Retina (tissue), 1 donor: ENCODE measurements around the gene EXOC3L1.

ENCODE experiments used
- DNase-seq: peaks from one replicate; pipeline ENCODE4 v3.0.0-alpha.2; 2016

The EXOC3L1 gene, protein sequence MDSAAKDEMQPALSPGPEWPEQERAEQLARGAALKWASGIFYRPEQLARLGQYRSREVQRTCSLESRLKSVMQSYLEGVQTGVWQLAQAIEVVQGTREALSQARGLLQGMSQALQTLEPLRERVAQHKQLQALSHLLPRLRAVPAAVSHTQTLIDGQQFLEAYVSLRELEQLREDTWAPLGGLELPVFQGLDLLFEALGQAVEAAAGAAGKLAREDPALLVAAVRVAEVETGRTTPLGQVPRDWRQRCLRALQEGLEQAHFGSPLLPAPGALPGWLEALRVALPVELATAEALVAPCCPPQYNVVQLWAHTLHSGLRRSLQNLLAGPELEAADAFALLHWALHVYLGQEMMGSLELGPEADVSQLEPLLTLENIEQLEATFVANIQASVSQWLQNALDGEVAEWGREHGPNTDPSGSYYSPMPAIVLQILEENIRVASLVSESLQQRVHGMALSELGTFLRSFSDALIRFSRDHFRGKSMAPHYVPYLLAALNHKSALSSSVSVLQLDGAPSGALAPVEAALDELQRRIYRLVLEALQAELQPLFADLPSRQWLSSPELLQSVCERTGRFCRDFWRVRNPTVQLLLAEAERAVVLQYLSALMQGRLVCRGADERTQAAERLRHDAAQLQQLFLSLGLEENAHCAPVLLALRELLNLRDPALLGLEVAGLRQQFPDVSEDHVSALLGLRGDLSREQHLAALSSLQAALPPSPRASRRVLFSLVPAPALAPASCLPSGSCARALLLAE

DNA sequence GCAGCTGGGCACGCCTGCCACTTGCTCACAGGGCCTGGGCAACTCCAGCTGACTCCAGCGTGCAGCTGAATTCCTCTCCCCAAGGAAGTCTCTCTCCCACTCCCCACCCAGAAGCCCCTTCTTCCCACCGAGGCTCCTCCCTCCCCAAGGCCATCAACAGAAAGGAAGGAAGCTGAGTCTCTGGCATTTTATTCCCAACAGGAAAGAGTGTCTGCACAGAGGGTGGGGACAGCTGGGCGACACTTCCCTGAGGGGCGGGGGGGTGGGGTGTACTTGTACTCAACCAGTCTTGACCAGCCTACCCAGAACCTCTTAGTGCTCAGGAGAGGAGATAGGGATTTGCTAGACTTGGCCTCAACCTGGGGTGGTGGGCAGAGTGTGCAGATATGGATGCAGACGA lies at the start of gene EXOC3L1:
Gene EXOC3L1, minus strand, starts transcription at position 96 of the 400 bp plus-strand sequence. CDS start 460 bp downstream, outside the sequence.
- DNase-seq = no peak

DNA sequence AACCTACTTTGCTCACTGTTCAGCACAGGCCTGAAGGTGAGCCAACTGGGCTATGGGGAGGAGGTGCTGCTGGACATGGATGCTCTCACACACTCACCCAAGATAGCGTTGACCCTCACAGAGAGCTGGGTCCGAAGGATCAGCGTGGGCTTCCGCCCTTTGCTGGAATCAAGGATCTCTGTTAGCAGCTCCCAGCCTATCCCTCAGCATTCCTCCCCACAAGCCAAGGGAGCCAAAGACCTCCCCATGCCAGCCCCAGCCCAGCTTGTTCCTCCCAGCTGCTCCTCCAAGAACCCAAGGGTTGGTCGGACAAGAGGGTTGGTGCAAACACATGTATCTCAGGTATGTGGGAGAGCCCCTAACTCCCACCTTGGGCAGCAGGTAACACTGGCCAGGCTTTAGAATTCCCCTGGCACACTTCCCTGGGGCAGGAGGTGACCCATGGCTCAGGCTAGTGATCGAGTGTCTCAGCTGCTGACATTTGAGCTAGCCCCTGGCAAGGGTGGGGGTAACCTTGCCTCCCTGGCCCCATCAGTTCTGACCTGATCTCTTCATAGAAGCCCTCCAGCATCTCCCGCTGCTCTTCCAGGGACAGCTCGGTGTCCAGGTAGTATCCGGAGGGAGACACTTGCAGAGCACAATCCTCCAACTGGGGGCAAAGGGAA lies 49.0 kb upstream of the EXOC3L1 start:
- no peak for DNase-seq

DNA sequence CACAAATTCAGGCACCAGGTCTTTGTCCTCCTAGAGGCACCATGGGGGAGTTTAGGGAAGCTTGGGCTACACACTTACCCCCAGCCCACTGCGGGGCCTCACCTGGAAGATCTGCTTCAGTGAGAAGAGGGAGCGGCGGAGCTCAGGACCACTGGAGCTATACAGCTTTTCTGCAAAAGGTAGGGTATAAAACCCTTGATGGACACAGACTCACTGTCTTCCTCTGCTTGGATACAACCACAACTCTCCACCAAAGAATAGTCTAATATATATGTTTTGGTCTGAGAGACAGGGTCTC lies 48.3 kb upstream of the EXOC3L1 start:
- no peak for DNase-seq

DNA sequence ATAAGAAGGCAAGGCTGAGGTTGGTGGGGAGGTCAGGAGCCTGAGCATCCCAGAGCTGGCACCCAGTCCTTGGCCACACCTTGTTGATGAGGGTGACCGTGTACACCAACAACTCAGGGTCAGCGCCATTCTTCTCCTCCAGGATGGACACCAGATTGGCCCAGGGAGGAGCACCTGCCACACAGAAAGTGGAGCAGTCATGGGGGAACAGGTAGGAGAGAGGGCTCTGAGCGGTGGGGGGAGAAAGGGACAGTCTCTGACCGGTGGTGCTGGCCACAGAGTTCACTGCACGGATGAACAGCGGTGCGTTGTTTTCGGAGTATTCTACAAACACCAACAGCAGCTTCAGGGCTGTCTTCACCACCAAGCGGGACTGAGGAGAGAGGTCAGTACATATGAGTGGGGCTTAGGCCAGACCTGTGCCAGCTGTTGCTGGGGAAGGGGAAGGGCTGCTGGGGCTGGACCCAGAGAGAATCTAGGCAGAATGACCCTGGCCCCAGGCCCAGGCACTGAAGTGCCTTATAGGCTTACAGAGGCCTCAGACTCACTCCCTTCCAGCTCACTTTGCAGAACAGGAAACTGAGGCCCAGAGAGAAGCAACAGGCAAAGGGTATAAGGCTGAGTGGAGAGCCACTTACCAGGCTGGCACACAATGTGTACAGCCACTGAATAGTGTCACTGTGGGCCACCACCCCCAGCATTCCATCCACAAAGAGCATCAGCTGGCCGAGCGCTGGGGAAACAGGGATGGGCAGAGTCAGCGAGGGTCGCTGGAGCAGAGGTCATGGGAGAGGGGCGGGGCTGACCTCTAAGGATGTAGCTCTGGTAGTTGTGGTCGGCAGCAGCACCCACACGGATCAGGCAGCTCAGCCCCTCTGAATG lies 47.7 kb upstream of the EXOC3L1 start:
- no peak for DNase-seq

DNA sequence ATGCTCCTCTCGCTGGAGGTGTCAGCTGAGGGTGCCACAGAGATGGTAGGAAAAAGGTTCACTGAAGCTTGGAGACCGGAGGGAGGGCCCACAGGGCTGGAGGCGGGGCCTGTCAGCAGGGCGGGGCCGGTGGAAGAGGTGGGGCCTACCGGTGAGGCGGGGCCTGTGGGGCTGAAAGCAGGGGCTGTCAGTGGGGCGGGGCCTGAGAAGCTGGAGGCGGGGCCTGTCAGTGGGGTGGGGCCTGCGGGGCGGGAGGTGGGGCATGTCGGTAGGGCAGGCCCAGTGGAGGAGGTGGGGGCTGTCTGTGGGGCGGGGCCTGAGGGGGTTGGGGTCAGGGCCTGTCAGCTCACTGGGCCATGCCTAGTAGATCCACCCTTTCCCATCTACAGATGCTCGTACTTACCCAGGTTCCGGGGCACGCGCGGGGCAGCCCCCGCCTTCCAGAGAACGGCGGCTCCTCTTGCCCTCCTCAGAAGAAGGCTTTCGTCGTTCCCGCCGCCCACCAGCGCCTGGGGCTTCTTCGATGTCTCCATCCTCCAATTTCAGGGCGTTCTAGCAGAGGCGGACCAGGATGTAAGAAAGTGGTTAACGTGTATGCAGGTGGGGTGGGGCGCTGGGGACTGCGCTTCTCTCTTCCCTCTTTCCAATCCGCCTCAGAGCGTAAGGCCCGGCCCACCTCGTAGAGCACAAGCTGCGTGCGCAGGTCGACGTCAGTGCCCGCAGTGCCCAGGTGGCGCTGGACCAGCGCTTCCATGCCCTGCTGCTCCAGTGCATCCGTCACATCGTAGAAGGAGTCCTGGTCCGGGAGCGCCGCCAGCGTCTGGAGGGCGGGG lies 46.8 kb upstream of the EXOC3L1 start:
- DNase-seq = no peak

DNA sequence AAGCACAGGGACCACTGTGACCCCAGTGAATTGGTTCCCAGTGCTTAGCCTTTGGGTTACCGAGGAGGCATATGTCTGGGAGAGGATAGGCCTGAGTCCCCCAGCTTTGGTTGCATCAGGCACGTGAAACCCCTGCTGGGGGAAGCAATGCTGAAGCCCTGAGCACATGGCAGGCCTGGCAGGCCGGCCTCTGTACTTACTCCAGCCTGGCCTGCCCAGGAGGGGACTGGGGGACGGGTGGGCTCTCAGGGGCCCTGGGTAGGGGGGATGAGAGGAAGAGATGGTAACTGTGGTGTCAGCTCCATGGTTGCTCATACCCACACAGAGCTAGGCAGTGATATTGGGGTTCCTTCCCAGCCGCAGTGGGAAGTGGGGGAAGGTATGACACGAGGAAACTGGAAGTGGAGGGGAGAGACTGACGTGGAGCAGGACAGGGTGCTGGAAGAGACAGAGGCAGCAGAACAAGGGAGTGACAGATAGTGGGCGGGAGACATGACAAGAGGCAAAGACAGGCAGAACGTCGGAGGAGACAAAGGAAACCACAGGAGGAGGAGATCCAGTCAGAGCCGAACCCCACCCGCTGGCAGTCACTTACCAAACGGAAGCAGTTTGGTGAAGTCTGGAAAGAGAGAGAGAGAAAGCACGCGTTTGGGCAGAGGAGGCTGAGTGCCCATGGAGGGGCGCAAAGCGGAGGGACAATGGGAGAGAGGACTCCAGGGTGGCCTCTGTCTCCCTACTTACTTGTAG lies 46.1 kb upstream of the EXOC3L1 start:
- no peak for DNase-seq

DNA sequence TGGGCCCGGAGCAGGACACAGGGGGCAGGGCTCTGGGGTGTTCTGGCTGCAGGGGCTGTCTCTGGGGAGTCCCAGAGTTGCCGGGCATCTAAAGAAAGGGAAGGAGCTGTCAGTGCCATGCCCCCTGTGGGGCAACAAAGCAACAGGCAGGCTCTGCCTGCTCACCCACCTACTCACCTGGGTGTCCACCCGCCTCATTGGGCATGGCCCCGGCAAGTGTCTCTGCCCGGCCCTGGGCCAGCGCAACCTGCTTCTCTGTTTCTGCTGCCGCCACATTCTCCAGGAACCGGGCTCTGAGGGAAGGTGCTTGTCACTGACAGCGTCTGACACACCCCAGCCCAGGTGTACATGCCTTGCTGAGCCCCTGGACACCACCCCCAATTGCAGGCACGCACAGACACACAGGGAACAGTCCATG lies 44.3 kb upstream of the EXOC3L1 start:
- no peak for DNase-seq

DNA sequence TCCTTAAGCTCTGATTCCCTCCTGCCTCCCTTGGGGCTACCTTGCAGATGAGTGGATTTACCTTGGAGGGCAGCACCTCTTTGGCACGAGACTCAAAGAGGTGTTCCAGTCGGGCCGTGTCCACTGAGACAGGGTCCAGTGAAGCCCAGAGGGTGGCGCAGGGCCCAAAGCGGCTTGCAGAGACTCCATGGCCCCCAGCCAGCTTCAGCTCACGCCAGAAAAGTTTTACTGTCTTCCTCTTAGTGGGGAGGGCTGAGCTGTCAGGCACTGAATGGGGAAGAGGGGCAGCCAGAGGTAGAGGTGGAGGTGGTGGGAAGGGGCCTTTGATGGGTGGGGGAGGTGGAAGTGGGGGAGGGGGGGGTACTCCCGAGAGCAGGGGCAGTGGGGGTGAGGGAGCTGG lies 43.7 kb upstream of the EXOC3L1 start:
- DNase-seq = no peak

DNA sequence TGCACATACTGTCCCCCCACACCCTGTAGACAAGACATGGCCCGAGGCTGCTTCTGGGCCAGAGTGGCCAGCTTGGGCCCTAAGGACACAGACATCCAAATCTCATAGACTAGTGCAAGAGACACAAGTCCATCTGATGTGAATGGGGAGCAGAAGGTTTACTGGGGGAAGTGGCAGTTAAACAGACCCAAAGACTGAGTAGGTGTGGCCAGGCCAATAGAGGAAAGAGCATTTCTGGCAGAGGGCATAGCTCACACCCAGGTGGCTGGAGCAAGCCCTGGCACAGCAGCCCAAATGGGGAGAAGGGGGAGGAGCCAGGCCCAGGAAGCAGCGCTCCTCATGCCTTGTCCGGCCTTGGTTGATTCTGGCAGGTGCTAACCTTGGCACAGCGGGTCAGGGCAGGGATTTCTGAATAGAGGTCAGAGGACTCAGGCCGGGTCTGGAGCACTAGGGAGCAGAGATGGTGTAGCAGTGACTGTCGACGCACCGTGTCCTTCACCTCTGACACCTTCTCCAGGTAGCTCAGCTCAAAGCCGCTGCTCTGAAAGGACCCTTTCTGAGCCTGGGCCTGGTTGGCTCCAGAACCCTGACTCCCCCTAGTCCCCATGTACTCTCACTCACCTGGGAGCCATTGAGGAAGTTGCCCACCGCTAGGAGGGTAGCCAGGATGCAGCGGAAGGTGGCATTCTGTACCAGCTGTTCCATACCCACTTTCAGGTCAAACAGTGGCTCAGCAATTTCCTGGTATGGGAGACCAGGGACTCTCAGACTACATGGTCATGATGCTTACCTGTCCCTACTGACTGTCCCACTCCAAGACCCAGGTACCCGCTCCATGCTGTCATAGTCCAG lies 41.1 kb upstream of the EXOC3L1 start:
- DNase-seq = no peak

DNA sequence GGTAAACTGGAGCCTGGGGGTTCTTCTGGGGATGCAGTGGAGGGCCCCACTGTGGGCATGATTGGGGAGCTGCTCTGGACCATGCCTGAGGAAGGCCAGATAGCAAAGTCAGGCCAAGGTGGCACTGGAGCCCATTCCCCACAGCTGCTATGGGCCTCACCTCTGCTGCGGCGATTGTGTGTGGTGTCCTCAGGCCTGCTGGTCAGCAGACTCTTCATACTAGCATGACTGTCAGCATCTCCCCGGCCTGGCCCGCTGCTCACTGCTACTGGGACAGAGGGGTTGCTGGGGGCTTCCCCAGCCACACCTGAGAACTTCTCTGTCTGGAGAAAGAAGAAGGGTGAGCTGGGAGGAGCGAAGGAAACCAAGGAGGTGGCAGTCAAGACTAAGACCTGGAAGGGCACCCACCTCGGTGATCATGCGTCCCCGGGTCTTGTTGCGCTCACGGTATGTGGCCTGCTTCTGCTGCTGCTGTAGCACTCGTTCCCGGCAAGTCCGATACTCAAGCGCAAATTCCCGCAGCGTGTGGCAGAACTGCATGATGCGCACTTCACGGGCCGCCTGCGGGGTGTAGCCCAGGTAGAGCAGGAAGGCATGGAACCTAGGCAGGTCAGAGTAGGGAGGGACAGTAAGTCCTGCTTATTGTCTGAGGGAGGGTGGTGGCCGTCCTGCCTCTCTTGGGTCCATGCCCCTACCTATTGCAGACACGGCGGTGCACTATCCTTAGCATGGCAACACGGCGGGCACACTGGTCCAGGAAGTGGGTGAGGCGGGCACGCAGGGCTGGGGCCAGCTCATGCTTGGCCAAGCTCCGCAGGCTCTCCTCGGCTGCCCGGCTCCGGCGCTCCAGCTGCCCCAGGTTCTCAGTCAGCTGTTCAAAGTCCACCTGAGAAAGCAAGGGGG lies 40.2 kb upstream of the EXOC3L1 start:
- DNase-seq = no peak

DNA sequence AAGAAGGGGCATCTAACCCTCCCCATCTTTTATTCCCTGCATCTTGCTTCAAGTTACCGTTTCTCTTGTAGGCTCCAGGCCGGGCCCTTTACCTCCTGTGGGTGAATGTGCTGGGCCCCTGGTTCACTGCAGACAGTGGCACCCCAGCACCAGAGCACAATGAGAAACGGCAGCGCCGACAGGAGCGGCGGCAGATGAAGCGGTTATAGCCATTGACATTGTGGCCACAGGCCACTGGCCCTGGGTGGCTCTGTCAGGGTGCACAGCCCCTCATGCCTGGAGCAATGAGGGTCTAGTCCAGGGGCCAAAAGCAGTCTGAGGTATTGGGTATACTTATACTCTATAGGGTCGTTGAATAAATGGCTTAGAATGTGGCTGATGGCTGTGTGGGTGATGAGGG lies 39.0 kb upstream of the EXOC3L1 start:
- no peak for DNase-seq

DNA sequence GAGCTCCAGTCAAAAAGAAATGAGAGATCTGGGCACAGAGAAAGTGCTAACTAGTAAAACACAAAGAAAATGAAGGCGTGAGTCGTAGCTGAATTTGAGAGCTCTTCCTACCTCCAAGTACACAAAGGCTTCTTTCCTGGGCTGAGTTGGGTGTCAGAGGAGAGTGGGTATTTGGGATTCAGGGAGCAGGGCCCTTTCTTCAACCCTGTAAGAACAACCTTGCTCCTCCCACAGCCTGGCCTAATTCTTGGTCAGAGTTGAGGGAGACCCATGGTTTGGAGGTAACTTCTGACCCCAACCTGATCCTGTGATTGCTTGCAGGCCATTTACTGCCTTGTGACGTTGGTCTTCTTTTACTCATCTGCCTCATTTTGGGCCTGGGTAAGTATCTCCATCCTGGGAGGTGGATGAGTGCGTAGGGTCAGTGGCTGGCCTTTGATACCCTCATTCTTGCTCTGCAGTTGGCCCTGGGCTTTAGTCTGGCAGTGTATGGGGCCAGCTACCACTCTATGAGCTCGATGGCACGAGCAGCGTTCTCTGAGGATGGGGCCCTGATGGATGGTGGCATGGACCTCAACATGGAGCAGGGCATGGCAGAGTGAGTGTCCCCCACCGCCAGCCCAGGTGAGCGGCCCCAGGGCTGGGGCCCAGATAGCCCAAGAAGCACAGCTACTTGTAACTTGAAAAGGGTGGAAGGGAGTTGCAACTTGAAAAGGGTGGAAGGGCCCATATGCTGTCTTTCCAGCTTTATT lies 38.3 kb upstream of the EXOC3L1 start:
- no peak for DNase-seq

DNA sequence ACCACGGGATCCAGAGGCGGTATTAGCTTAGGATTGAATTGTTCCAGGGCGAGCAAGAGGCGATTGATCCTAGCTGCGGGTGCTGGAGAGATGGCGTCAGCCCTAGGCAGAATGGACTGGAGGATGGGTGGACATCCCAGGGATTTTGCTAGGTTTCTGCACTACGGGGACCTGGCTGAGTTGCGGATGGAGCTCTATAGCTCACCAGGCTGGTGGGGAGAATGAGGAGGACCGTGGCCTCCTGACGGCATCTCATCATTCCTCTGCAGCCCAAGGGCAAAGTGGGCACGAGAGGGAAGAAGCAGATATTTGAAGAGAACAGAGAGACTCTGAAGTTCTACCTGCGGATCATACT lies 37.6 kb upstream of the EXOC3L1 start:
- DNase-seq = no peak

DNA sequence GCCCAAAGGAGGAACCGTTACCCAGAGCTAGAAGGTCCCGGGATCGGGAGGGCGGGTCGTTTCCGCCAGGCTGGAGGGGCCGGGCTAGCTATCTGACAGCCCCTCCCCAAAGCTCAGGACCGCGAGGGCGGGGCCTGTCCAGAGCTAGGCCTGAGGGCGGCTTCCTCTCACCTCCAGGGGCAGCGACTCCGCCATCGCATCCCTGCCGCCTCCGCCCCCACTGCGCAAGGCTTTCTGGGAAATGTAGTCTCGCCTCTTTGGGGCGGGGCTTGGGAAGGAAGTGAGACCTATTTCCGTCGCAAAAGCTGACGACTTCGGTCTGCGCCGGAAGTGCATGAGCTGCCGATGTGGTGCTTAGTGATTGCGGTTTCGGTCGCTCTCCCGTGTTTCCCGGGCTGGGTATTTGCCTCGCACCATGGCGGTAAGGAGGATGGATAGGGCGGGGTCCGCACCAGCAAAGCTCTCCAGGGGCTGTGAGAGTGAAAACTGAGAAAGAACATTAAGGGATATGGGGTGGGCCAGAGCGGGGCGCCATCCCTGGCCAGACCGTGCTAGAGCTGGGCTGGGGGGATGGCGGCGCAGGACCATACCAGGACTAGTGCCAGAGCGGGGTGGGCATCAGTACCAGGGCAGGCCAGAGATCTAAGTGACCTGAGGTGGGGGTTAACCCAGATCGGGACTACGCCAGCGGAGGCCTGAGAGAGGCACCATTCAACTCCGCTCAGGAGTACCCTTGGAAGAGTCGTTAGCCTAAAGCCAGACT lies 37.0 kb upstream of the EXOC3L1 start, which contains the start of gene TMEM208:
Gene TMEM208, plus strand, starts transcription at position 327 of the 763 bp plus-strand sequence. Its CDS starts 89 bp downstream, at position 416.
- peak; percentile 99 for DNase-seq

DNA sequence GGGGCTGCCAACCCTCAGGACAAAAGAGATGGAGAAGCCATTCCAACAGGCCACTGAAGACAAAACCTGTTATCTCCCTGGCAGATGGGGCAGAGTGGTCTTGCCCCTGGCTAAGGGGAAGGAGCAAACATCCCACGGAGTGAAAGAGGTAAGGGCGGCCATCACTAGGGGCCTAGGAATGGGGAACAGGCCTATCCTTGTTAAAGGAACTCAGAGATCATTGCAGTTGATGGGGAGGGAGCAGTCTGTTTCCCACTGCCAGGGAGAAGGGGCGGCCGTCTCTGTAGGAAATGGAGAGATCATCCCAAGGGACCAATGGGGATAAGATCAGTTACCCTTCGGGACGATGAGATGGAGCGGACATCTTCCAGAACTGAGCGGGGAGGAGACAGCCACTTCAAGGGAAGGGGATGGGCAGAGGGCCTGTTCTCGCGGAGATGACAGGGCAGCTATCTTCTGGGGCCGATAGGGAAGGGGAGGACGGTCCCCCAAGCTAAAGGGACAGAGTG lies 36.4 kb upstream of the EXOC3L1 start:
- no peak for DNase-seq

DNA sequence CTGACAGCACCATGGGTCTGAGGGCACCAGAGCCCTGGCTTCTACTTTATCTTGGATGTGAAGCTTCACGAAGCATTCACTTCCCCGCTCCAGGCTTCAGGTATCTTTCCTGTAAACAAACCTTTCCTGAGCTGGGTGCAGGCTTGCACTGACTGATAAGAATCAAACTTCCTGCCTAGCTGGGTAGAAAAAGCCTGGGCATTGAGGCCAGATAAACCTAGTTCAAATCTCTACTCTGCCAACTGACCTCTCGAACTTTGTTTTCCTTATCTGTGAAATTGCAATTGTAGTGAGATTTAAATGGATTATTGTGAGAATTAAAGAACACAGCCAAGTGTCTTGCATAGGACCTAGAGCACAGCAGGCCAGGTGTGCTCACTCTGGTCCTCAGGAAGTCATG lies 34.1 kb upstream of the EXOC3L1 start:
- no peak for DNase-seq
